Measurements from ENCODE around the gene PTAFR.

PTAFR gene

GRCh38 chr1:28159680-28160079, 16.8 kb downstream of the PTAFR start:
- Histone ChIP-seq H3K9me3 (ENCODE audit: low read length) (no peaks in the 10 kb centered on the region), H4K20me1 (ENCODE audit: insufficient read depth, low read length) (no peaks in the 10 kb centered on the region), H3K9ac (ENCODE audit: low read length) (no peak overlapping the region), H2AFZ (ENCODE audit: low read length) (no peak overlapping the region), H3K79me2 (ENCODE audit: insufficient read depth, low read length) (no peaks in the 10 kb centered on the region), H3F3A (ENCODE audit: insufficient read depth, low read length) (no peaks in the 10 kb centered on the region), H3K36me3 (ENCODE audit: insufficient read depth, low read length) (no peaks in the 10 kb centered on the region), H3K27me3 (ENCODE audit: insufficient read depth, low read length) (no peaks in the 10 kb centered on the region), H3K9me2 (ENCODE audit: low read depth, low read length) (no peaks in the 10 kb centered on the region), H3K27ac (ENCODE audit: low read depth, low read length, poor library complexity, severe bottlenecking) (no peak overlapping the region), H3K4me3 (ENCODE audit: low read depth, low read length, poor library complexity, severe bottlenecking) (no peak overlapping the region), H3K4me2 (ENCODE audit: low read length) (no peak overlapping the region), H3K4me1 (ENCODE audit: insufficient read depth, low read length, severe bottlenecking) (peaks cover 5% of the 10 kb centered on the region)
- TF ChIP-seq CTCF (IDR thresholded peaks at IDR 0.05; ENCODE audit: low read length) (no peak), EZH2 (IDR thresholded peaks at IDR 0.05; ENCODE audit: borderline replicate concordance, low read length) (no peak)

- Histone ChIP-seq H3K4me2 (ENCODE audit: low read length) (no peak overlapping the region), H3K4me1 (ENCODE audit: insufficient read depth, low read length, severe bottlenecking) (peaks cover 5% of the 10 kb centered on the region), H3K4me3 (ENCODE audit: low read depth, low read length, poor library complexity, severe bottlenecking) (no peak overlapping the region), H3K27me3 (ENCODE audit: insufficient read depth, low read length) (no peaks in the 10 kb centered on the region), H3K36me3 (ENCODE audit: insufficient read depth, low read length) (no peaks in the 10 kb centered on the region), H3K9me2 (ENCODE audit: low read depth, low read length) (no peaks in the 10 kb centered on the region), H4K20me1 (ENCODE audit: insufficient read depth, low read length) (no peaks in the 10 kb centered on the region), H2AFZ (ENCODE audit: low read length) (no peak overlapping the region), H3K27ac (ENCODE audit: low read depth, low read length, poor library complexity, severe bottlenecking) (no peak overlapping the region), H3K9me3 (ENCODE audit: low read length) (no peaks in the 10 kb centered on the region), H3K9ac (ENCODE audit: low read length) (no peak overlapping the region), H3K79me2 (ENCODE audit: insufficient read depth, low read length) (no peaks in the 10 kb centered on the region), H3F3A (ENCODE audit: insufficient read depth, low read length) (no peaks in the 10 kb centered on the region)
- TF ChIP-seq EZH2 (IDR thresholded peaks at IDR 0.05; ENCODE audit: borderline replicate concordance, low read length) (no peak), CTCF (IDR thresholded peaks at IDR 0.05; ENCODE audit: low read length) (no peak)
Measured at GRCh38 chr1:28159243-28159642, 17.2 kb downstream of the PTAFR start.

- Histone ChIP-seq H4K20me1 (ENCODE audit: insufficient read depth, low read length) (no peaks in the 10 kb centered on the region), H3K4me1 (ENCODE audit: insufficient read depth, low read length, severe bottlenecking) (no peaks in the 10 kb centered on the region), H3K36me3 (ENCODE audit: insufficient read depth, low read length) (no peaks in the 10 kb centered on the region), H3K4me3 (ENCODE audit: low read depth, low read length, poor library complexity, severe bottlenecking) (no peak overlapping the region), H3K9ac (ENCODE audit: low read length) (no peak overlapping the region), H3K4me2 (ENCODE audit: low read length) (no peak overlapping the region), H3K9me3 (ENCODE audit: low read length) (no peaks in the 10 kb centered on the region), H3K9me2 (ENCODE audit: low read depth, low read length) (no peaks in the 10 kb centered on the region), H2AFZ (ENCODE audit: low read length) (no peak overlapping the region), H3K79me2 (ENCODE audit: insufficient read depth, low read length) (no peaks in the 10 kb centered on the region), H3F3A (ENCODE audit: insufficient read depth, low read length) (no peaks in the 10 kb centered on the region), H3K27me3 (ENCODE audit: insufficient read depth, low read length) (no peaks in the 10 kb centered on the region), H3K27ac (ENCODE audit: low read depth, low read length, poor library complexity, severe bottlenecking) (no peak overlapping the region)
- TF ChIP-seq CTCF (IDR thresholded peaks at IDR 0.05; ENCODE audit: low read length) (no peak), EZH2 (IDR thresholded peaks at IDR 0.05; ENCODE audit: borderline replicate concordance, low read length) (no peak)
Measured at GRCh38 chr1:28157894-28158293, 18.6 kb downstream of the PTAFR start.
